ENCODE measurements around the gene CRX.
"Not testable (repeated sequence)": the region's sequence is repeated elsewhere in the genome, so short reads cannot be mapped to it uniquely, and the experiment has no call there.

Gene CRX

GRCh38 chr19:47848823-47849473 lies 27.2 kb downstream of the CRX start:
- Mint-ChIP-seq H3K4me1 (peaks cover 6% of the 10 kb centered on the region), H3K27ac (ENCODE audit: low read depth) (no peak overlapping the region), H3K36me3 (ENCODE audit: insufficient read depth) (peaks cover 2% of the 10 kb centered on the region), H3K27me3 (peaks cover 82% of the 10 kb centered on the region), H3K4me3 (peak overlapping the region; percentile 26), H3K9me3 (no peaks in the 10 kb centered on the region)
- no peak for ATAC-seq (replicated peaks; ENCODE audit: extremely low read depth, poor library complexity, severe bottlenecking)
- no peak for DNase-seq (ENCODE audit: low spot score in 2 of 2)

DNA sequence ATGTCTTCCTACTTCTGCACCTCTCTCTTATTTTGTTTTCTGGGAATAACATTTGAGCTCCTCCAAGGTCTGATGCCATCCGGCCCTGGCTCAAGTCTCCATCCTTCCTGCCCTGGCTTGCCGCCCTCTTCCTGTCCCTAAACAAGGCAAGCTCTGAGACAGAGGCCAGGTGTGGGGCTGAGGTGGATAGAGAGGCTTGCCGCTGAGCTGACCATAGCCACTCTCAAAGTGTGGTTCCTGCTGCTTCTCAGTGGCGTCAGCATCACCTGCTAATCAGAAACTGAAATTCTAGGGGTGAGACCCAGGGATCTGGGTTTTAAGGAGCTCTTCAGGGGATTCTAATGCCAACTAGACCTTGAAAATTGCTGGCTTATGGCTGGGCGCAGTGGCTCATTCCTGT lies 31.3 kb downstream of the CRX start:
- Mint-ChIP-seq H3K4me1 (peaks cover 6% of the 10 kb centered on the region), H3K27ac (ENCODE audit: low read depth) (no peak overlapping the region), H3K27me3 (peaks cover 72% of the 10 kb centered on the region), H3K36me3 (ENCODE audit: insufficient read depth) (peaks cover 2% of the 10 kb centered on the region), H3K9me3 (no peaks in the 10 kb centered on the region), H3K4me3 (no peak overlapping the region)
- no peak for DNase-seq (ENCODE audit: low spot score in 2 of 2)
- ATAC-seq (replicated peaks; ENCODE audit: extremely low read depth, poor library complexity, severe bottlenecking): no peak

- H3K27me3 Mint-ChIP-seq: peaks cover 66% of the 10 kb centered on the region
- DNase-seq (ENCODE audit: low spot score in 2 of 2) (no peak), ATAC-seq (replicated peaks; ENCODE audit: extremely low read depth, poor library complexity, severe bottlenecking) (no peak)
- H3K4me1 Mint-ChIP-seq: peaks cover 4% of the 10 kb centered on the region
- no peaks in the 10 kb centered on the region for H3K9me3 Mint-ChIP-seq
- H3K27ac Mint-ChIP-seq (ENCODE audit: low read depth): no peak overlapping the region
- H3K36me3 Mint-ChIP-seq (ENCODE audit: insufficient read depth): peaks cover under 1% of the 10 kb centered on the region
- no peak overlapping the region for H3K4me3 Mint-ChIP-seq
Measured at GRCh38 chr19:47854459-47854858, 32.7 kb downstream of the CRX start.

GRCh38 chr19:47858231-47858630 lies 36.5 kb downstream of the CRX start:
- not testable (repeated sequence) for H3K27ac Mint-ChIP-seq (ENCODE audit: low read depth); H3K4me1 Mint-ChIP-seq; ATAC-seq (replicated peaks; ENCODE audit: extremely low read depth, poor library complexity, severe bottlenecking); H3K9me3 Mint-ChIP-seq; H3K36me3 Mint-ChIP-seq (ENCODE audit: insufficient read depth); DNase-seq (ENCODE audit: low spot score in 2 of 2); H3K4me3 Mint-ChIP-seq
- H3K27me3 Mint-ChIP-seq: peaks cover 47% of the 10 kb centered on the region

DNA sequence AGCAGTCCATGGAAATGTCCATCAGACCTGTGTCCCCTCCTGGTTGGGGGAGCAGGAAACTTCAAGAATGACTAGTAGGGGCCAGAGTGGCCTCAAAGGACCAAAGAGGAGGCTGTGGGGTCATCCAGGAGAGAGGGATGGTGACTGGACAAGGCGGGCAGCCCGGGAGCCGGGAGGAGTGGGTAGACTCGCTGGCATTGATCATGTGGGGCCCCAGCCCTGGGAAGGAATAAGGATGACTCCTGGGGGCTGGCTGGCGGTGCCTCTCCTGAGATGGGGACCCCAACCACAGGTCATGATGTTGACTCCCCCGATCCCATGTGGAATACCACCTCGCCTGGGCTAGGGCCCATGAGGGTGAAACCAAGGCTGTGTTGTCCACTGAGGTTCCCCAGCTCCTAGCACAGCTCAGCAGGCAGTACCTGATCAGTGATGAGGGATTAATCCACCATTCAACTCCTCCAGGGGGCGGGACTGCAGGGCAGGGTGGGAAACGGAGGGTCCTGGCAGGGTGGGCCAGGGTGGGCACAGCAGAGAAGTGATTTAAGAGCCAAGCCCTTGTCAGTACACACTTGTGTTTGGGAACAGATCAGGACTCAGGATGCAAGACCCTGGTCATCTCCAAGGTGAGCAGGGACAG lies 37.0 kb downstream of the CRX start, which contains the start of gene TPRX2:
Gene TPRX2 (plus strand): TSS at position 590 of the 640 bp plus-strand sequence. CDS start 12 bp downstream, at position 602.
- not testable (repeated sequence) for H3K9me3 Mint-ChIP-seq; H3K4me3 Mint-ChIP-seq; H3K27ac Mint-ChIP-seq (ENCODE audit: low read depth); ATAC-seq (replicated peaks; ENCODE audit: extremely low read depth, poor library complexity, severe bottlenecking); DNase-seq (ENCODE audit: low spot score in 2 of 2); H3K36me3 Mint-ChIP-seq (ENCODE audit: insufficient read depth); H3K4me1 Mint-ChIP-seq
- peaks cover 47% of the 10 kb centered on the region for H3K27me3 Mint-ChIP-seq

GRCh38 chr19:47859838-47860237 lies 38.1 kb downstream of the CRX start:
- peaks cover 43% of the 10 kb centered on the region for H3K27me3 Mint-ChIP-seq
- H3K4me3 Mint-ChIP-seq; H3K4me1 Mint-ChIP-seq; H3K9me3 Mint-ChIP-seq; H3K27ac Mint-ChIP-seq (ENCODE audit: low read depth); ATAC-seq (replicated peaks; ENCODE audit: extremely low read depth, poor library complexity, severe bottlenecking); DNase-seq (ENCODE audit: low spot score in 2 of 2); H3K36me3 Mint-ChIP-seq (ENCODE audit: insufficient read depth): not testable (repeated sequence)

DNA sequence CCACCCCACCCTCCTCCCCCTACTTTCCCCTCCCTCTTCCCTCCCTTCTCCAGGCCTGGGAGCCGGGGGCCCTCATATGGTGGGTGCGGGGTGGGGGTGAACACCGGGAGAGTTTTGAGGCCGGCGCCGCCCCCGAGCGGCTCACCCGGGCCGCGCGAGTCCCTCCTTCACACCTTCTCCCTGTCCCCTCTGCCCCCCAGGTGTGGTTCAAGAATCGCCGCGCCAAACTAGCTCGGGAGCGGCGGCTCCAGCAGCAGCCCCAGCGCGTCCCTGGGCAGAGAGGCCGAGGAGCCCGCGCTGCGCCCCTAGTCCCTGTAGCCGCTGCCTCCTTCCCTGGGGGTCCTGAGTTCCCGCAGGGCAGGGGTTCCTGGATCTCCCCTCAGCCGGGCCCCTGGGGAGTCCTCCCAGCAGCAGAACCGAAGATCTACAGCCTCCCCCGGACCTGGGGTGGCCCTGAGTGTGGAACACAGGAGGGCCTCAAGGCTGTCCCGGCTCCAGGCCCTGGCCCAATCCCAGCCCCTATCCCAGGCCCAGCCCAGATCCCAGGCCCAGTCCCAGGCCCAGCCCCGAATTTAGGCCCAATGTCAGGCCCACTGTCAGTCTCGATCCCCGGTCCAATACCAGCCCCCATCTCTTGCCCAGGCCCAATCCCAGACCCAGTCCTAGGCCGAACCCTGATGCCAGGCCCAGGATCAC lies 39.0 kb downstream of the CRX start:
- DNase-seq (ENCODE audit: low spot score in 2 of 2): no peak
- H3K4me3 Mint-ChIP-seq: no peak overlapping the region
- no peaks in the 10 kb centered on the region for H3K9me3 Mint-ChIP-seq
- H3K27ac Mint-ChIP-seq (ENCODE audit: low read depth): no peak overlapping the region
- no peak for ATAC-seq (replicated peaks; ENCODE audit: extremely low read depth, poor library complexity, severe bottlenecking)
- peaks cover 41% of the 10 kb centered on the region for H3K27me3 Mint-ChIP-seq
- H3K36me3 Mint-ChIP-seq (ENCODE audit: insufficient read depth): no peaks in the 10 kb centered on the region
- H3K4me1 Mint-ChIP-seq: no peaks in the 10 kb centered on the region

GRCh38 chr19:47861630-47862029 lies 39.9 kb downstream of the CRX start:
- H3K4me1 Mint-ChIP-seq: no peaks in the 10 kb centered on the region
- DNase-seq (ENCODE audit: low spot score in 2 of 2) (no peak), ATAC-seq (replicated peaks; ENCODE audit: extremely low read depth, poor library complexity, severe bottlenecking) (no peak)
- H3K4me3 Mint-ChIP-seq: no peak overlapping the region
- peaks cover 37% of the 10 kb centered on the region for H3K27me3 Mint-ChIP-seq
- no peaks in the 10 kb centered on the region for H3K9me3 Mint-ChIP-seq
- H3K27ac Mint-ChIP-seq (ENCODE audit: low read depth): no peak overlapping the region
- peaks cover 2% of the 10 kb centered on the region for H3K36me3 Mint-ChIP-seq (ENCODE audit: insufficient read depth)

DNA sequence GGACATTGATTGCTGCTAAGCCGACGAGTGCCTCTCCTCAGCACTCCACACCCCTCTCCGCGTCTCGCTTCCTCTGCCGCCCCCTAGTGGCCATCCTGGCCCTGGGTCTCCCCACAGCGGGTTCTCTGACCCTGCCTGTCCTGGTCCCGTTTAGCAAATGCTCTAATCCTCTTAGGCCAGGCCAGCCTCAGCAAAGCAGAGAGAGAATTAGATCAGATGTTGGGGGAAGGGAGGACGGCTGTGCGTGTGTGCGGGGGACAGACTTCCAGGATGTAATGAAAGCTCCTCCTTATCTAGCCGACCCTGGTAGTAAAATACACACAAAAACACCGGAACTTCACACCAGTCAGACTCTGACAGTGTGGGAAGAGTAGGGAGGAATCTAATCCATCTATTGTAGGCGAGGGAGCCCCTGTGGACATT lies 41.8 kb downstream of the CRX start:
- Mint-ChIP-seq H3K4me1 (no peaks in the 10 kb centered on the region), H3K27me3 (peaks cover 30% of the 10 kb centered on the region), H3K27ac (ENCODE audit: low read depth) (no peak overlapping the region), H3K4me3 (no peak overlapping the region), H3K9me3 (no peaks in the 10 kb centered on the region), H3K36me3 (ENCODE audit: insufficient read depth) (peaks cover 2% of the 10 kb centered on the region)
- DNase-seq (ENCODE audit: low spot score in 2 of 2): peak; percentile 48 to 77
- ATAC-seq (replicated peaks; ENCODE audit: extremely low read depth, poor library complexity, severe bottlenecking): peak; percentile 56

GRCh38 chr19:47865166-47865565 lies 43.4 kb downstream of the CRX start:
- H3K4me3 Mint-ChIP-seq: no peak overlapping the region
- no peaks in the 10 kb centered on the region for H3K9me3 Mint-ChIP-seq
- DNase-seq (ENCODE audit: low spot score in 2 of 2): no peak
- peaks cover 2% of the 10 kb centered on the region for H3K36me3 Mint-ChIP-seq (ENCODE audit: insufficient read depth)
- ATAC-seq (replicated peaks; ENCODE audit: extremely low read depth, poor library complexity, severe bottlenecking): no peak
- no peaks in the 10 kb centered on the region for H3K4me1 Mint-ChIP-seq
- H3K27ac Mint-ChIP-seq (ENCODE audit: low read depth): no peak overlapping the region
- peaks cover 26% of the 10 kb centered on the region for H3K27me3 Mint-ChIP-seq

GRCh38 chr19:47878906-47879305 lies 57.2 kb downstream of the CRX start:
- H3K4me3 Mint-ChIP-seq: no peak overlapping the region
- H3K27ac Mint-ChIP-seq (ENCODE audit: low read depth): no peak overlapping the region
- peaks cover 43% of the 10 kb centered on the region for H3K27me3 Mint-ChIP-seq
- H3K9me3 Mint-ChIP-seq: peaks cover 5% of the 10 kb centered on the region
- no peak for ATAC-seq (replicated peaks; ENCODE audit: extremely low read depth, poor library complexity, severe bottlenecking)
- no peaks in the 10 kb centered on the region for H3K4me1 Mint-ChIP-seq
- H3K36me3 Mint-ChIP-seq (ENCODE audit: insufficient read depth): no peaks in the 10 kb centered on the region
- no peak for DNase-seq (ENCODE audit: low spot score in 2 of 2)

DNA sequence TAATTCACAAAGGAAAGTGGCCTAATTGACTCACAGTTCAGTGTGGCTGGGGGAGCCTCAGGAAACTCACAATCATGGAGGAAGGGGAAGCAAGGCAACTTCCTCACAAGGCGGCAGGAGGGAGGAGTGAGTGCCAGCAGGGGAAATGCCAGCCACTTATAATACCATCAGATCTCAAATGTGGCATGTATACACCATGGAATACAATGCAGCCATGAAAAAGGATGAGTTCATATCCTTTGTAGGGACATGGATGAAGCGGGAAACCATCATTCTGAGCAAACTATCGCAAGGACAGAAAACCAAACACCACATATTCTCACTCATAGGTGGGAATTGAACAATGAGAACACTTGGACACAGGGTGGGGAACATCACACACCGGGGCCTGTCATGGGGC lies 57.6 kb downstream of the CRX start:
- H3K36me3 Mint-ChIP-seq (ENCODE audit: insufficient read depth); ATAC-seq (replicated peaks; ENCODE audit: extremely low read depth, poor library complexity, severe bottlenecking); DNase-seq (ENCODE audit: low spot score in 2 of 2); H3K4me1 Mint-ChIP-seq; H3K27ac Mint-ChIP-seq (ENCODE audit: low read depth); H3K9me3 Mint-ChIP-seq; H3K4me3 Mint-ChIP-seq: not testable (repeated sequence)
- H3K27me3 Mint-ChIP-seq: peaks cover 38% of the 10 kb centered on the region

- ATAC-seq (replicated peaks; ENCODE audit: extremely low read depth, poor library complexity, severe bottlenecking) (no peak), DNase-seq (ENCODE audit: low spot score in 2 of 2) (no peak)
- Mint-ChIP-seq H3K36me3 (ENCODE audit: insufficient read depth) (no peaks in the 10 kb centered on the region), H3K27me3 (peaks cover 44% of the 10 kb centered on the region), H3K4me1 (no peaks in the 10 kb centered on the region), H3K9me3 (peaks cover 5% of the 10 kb centered on the region), H3K27ac (ENCODE audit: low read depth) (no peak overlapping the region), H3K4me3 (no peak overlapping the region)
Measured at GRCh38 chr19:47881757-47882156, 60.0 kb downstream of the CRX start.
